Measurements from ENCODE around the gene DYNLT1. TPM values are rescaled to one million over a fixed set of nuclear protein-coding genes. Genes with fewer than 3 reads are reported as not detected.

Gene DYNLT1
- total RNA-seq, 1 experiment from 2014 or later, result 105 TPM

DNA sequence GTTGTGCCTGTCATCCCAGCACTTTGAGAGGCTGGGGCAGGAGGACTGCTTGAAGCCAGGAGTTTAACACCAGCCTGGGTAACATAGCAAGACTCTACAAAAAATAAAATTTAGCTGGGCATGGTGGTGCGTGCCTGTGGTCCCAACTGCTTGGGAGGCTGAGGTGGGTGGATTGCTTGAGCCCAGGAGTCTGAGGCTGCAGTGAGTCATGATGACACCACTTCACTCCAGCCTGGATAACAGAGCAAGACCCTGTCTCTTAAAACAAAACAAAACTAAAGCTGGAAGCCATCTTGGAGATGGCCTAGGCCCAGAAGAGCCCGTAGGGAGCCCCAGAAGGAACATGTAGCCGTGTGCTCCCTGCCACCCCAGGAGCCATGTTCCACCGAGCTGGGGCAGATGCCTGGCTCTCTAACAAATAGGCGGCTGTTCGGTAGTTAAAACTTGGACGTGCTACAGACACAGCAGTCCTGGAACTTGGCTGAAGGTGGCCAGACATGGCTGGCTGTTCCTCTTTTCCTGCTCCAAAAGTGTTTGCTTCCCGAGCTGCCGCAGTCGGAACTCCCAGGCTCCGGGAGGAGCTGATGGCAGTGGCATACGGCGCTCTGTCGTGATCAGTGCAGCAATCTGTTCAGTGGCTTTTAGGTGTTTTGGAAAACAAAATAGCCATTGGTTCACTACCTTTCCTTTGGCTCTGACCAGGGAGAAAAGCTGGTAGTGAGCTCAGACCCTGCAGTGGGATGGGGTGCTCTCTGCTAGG lies 37.0 kb downstream of the DYNLT1 start:
- no peaks in the 10 kb centered on the region for H4K20me1 ChIP-seq (ENCODE audit: control insufficient read depth, insufficient read depth, insufficient read length)
- H3K27ac Mint-ChIP-seq, result no peak overlapping the region; a peak in 1 of 7 replicates
- no peaks in the 10 kb centered on the region for H3K27me3 Mint-ChIP-seq (ENCODE audit: low read depth)
- no peak overlapping the region for H3K27ac ChIP-seq (ENCODE audit: insufficient read length, low read depth, low read length)
- H3K9ac ChIP-seq (ENCODE audit: extremely low read depth, insufficient read length, low read length), result no peak overlapping the region
- no peaks in the 10 kb centered on the region for H3K9me3 ChIP-seq (ENCODE audit: control insufficient read depth, low read depth, low read length)
- H2BK20ac ChIP-seq (ENCODE audit: low read depth, low read length, poor library complexity, severe bottlenecking), result no peak overlapping the region
- DNase-seq, result no peak
- no peak overlapping the region for H2BK15ac ChIP-seq (ENCODE audit: low read depth, low read length)
- H3K9me3 Mint-ChIP-seq, result no peaks in the 10 kb centered on the region
- H3K14ac ChIP-seq (ENCODE audit: insufficient read depth, low read length), result no peak overlapping the region
- H2AK5ac ChIP-seq (ENCODE audit: insufficient read length, low read length), result no peak overlapping the region
- no peak overlapping the region for H3K4me3 Mint-ChIP-seq
- no peaks in the 10 kb centered on the region for H3K79me2 ChIP-seq (ENCODE audit: insufficient read depth, low read length)
- H3K27me3 ChIP-seq (ENCODE audit: insufficient read depth, low read length), result no peaks in the 10 kb centered on the region
- H3K56ac ChIP-seq (ENCODE audit: insufficient read length, low read depth, low read length), result no peak overlapping the region
- no CpG with 5 or more reads among the region's 14 CpGs for WGBS (ENCODE audit: extremely low coverage, insufficient read length, low lambda C conversion rate)
- H3K79me1 ChIP-seq (ENCODE audit: insufficient read depth, low read depth, low read length, poor library complexity, severe bottlenecking), result no peaks in the 10 kb centered on the region
- no peak overlapping the region for H4K5ac ChIP-seq (ENCODE audit: insufficient read length, low read depth, low read length)
- peaks cover 8% of the 10 kb centered on the region; the same call in 1 of the 2 replicates for H3K4me1 ChIP-seq (ENCODE audit: insufficient read depth, low read length)
- no peak overlapping the region for H3T11ph ChIP-seq (ENCODE audit: low read length)
- H2BK120ac ChIP-seq (ENCODE audit: low read depth, low read length, poor library complexity, severe bottlenecking), result no peak overlapping the region
- H3K4me1 Mint-ChIP-seq, result peaks cover 19 to 20% of the 10 kb centered on the region in 2 experiments
- H3K23me2 ChIP-seq (ENCODE audit: insufficient read length, low read depth, low read length, poor library complexity, severe bottlenecking), result no peaks in the 10 kb centered on the region
- no peak overlapping the region for H4K91ac ChIP-seq (ENCODE audit: insufficient read length, low read depth, low read length)
- H3K18ac ChIP-seq (ENCODE audit: insufficient read length, low read depth, low read length), result no peak overlapping the region
- H3K23ac ChIP-seq (ENCODE audit: insufficient read length, low read depth, low read length), result no peak overlapping the region
- no peak overlapping the region for H3K4me2 ChIP-seq (ENCODE audit: insufficient read depth, insufficient read length, low read length)
- H3K4ac ChIP-seq (ENCODE audit: low read depth, low read length), result no peak overlapping the region
- no peak overlapping the region for H2BK12ac ChIP-seq (ENCODE audit: insufficient read length, low read depth, low read length)
- no peak overlapping the region for H4K8ac ChIP-seq (replicated peaks; ENCODE audit: insufficient read length, low read depth, low read length)
- peaks cover 35 to 60% (median 49%) of the 10 kb centered on the region in 3 experiments for H3K36me3 Mint-ChIP-seq (ENCODE audit: insufficient read depth in 1 of 3, low read depth in 3 of 3)
- no peak overlapping the region for H2BK5ac ChIP-seq (ENCODE audit: insufficient read length, low read length)
- H2AFZ ChIP-seq (ENCODE audit: low read length), result no peak overlapping the region
- no peak for TF ChIP-seq CTCF (conservative IDR thresholded peaks at IDR 0.05)
